ENCODE measurements around the gene C5orf15. TPM values are rescaled to one million over a fixed set of nuclear protein-coding genes. Genes with fewer than 3 reads are reported as not detected.

C5orf15 gene
- total and polyA plus RNA-seq, 4 donors = 21.6 to 118 (median 40.0) TPM

- Histone ChIP-seq H3K4me1 (ENCODE audit: control insufficient read depth in 5 of 5, insufficient read depth in 5 of 5, low read length in 5 of 5) (peaks cover 0 to 18% (median 0%) of the 10 kb centered on the region in 5 donors), H3K27ac (ENCODE audit: low read depth in 1 of 2, low read length in 1 of 2) (no peak overlapping the region), H3K27me3 (ENCODE audit: control insufficient read depth in 3 of 3, insufficient read depth in 3 of 3, low read length in 2 of 3) (no peaks in the 10 kb centered on the region), H3K9me3 (ENCODE audit: control insufficient read depth in 4 of 4, insufficient read depth in 3 of 4, low read length in 3 of 4) (no peaks in the 10 kb centered on the region), H3K9ac (ENCODE audit: insufficient read depth in 1 of 2, low read length in 2 of 2) (no peak overlapping the region), H3K4me3 (no peak overlapping the region), H3K36me3 (ENCODE audit: control insufficient read depth in 4 of 4, insufficient read depth in 4 of 4, low read length in 4 of 4) (no peaks in the 10 kb centered on the region)
- no peak for ATAC-seq (ENCODE audit: insufficient read depth, low FRiP score)
- no peak for DNase-seq
- 87 to 94% methylated on average over 6 of the region's 6 CpGs for WGBS, 2 donors
- no peak for TF ChIP-seq CTCF (IDR thresholded peaks at IDR 0.05; ENCODE audit: control extremely low read depth, extremely low read depth)
Observed at GRCh38 chr5:133906303-133906702, 62.1 kb downstream of the C5orf15 start.

Other genes starting within 250 kb of the C5orf15 start
- gene VDAC1, start 36.4 kb upstream of the C5orf15 start, total RNA-seq = 100 to 1,000 TPM; 109 to 130 TPM
- gene VDAC1, start 36.4 kb upstream of the C5orf15 start, polyA plus RNA-seq = 100 to 1,000 TPM; 107 to 136 TPM
- 1 to 10 TPM; 3.7 to 6.0 TPM for gene TCF7, start 146.1 kb upstream of the C5orf15 start, total RNA-seq
- 1 to 10 TPM; 2.9 to 3.1 TPM for gene TCF7, start 146.1 kb upstream of the C5orf15 start, polyA plus RNA-seq
- 100 to 1,000 TPM; 242 to 324 TPM for gene SKP1, start 208.3 kb upstream of the C5orf15 start, total RNA-seq
- 100 to 1,000 TPM; 149 to 551 TPM for gene SKP1, start 208.3 kb upstream of the C5orf15 start, polyA plus RNA-seq

Data from lung (tissue), 12 donors.